Stimulated activated CD8-positive, alpha-beta memory T cell treated with anti-CD3 and anti-CD28 coated beads, Interleukin-7, amount 100 ng/mL, for 4 hours (primary cell): ENCODE results near the gene PALM.
"Not testable (repeated sequence)": the region's sequence is repeated elsewhere in the genome, so short reads cannot be mapped to it uniquely, and the experiment has no call there.

ENCODE experiments used
- DNase-seq, 2 donors: peaks; one replicate each; pipeline ENCODE4 v3.0.0-alpha.2; 2020; ENCODE audit warnings: low read depth in 2 of 2

PALM gene

GRCh38 chr19:709196-709964, 645 bp downstream of the PALM start:
- no peak for DNase-seq

- DNase-seq, result no peak
Measured at GRCh38 chr19:709965-710571, 1.3 kb downstream of the PALM start.

- DNase-seq, result no peak
Measured at GRCh38 chr19:710767-711166, 2.0 kb downstream of the PALM start.

GRCh38 chr19:711254-711653, 2.5 kb downstream of the PALM start:
- DNase-seq, result no peak

- no peak for DNase-seq
Measured at GRCh38 chr19:715347-715746, 6.6 kb downstream of the PALM start.

GRCh38 chr19:718251-718951, 9.7 kb downstream of the PALM start:
- no peak for DNase-seq

- no peak for DNase-seq
Measured at GRCh38 chr19:718991-719512, 10.3 kb downstream of the PALM start.

GRCh38 chr19:719636-720344, 11.1 kb downstream of the PALM start:
- DNase-seq, result no peak

GRCh38 chr19:720345-721160, 11.8 kb downstream of the PALM start:
- no peak for DNase-seq

- DNase-seq, result no peak
Measured at GRCh38 chr19:722553-723101, 13.9 kb downstream of the PALM start.

- no peak for DNase-seq
Measured at GRCh38 chr19:723247-723646, 14.5 kb downstream of the PALM start.

GRCh38 chr19:723714-724113, 15.0 kb downstream of the PALM start:
- DNase-seq, result no peak

- DNase-seq, result no peak
Measured at GRCh38 chr19:725461-726089, 16.8 kb downstream of the PALM start.

- no peak for DNase-seq
Measured at GRCh38 chr19:726993-727956, 18.5 kb downstream of the PALM start.

GRCh38 chr19:728011-728410, 19.3 kb downstream of the PALM start:
- no peak for DNase-seq

GRCh38 chr19:729564-729963, 20.8 kb downstream of the PALM start:
- not testable (repeated sequence) for DNase-seq

GRCh38 chr19:729965-730668, 21.4 kb downstream of the PALM start:
- DNase-seq, result no peak

GRCh38 chr19:731000-731399, 22.3 kb downstream of the PALM start:
- DNase-seq, result no peak
